Uterus (tissue), 4 donors: Measurements from ENCODE around the gene SOWAHD. TPM values are rescaled to one million over a fixed set of nuclear protein-coding genes. Genes with fewer than 3 reads are reported as not detected.
A peak's percentile ranks its signal among the peaks of the same experiment; 100 is the strongest.

Experiments used
- DNase-seq, 2 donors: peaks; one replicate each; pipeline ENCODE4 v3.0.0-alpha.2; 2019 to 2020
- H3K27ac ChIP-seq, 2 donors: fragments of 200-600 bp; sonication (generic); 1 replicate in 1 of 2; 2 replicates in 1 of 2; pipeline ENCODE4 v1.5.1; 2016 to 2018
- H3K27me3 ChIP-seq, 2 donors: fragments of 200-600 bp; sonication (generic); one replicate each; pipeline ENCODE4 v1.5.1; 2018 to 2019; ENCODE audit warnings: control low read depth in 1 of 2
- H3K36me3 ChIP-seq, 2 donors: fragments of 200-600 bp; sonication (generic); one replicate each; pipeline ENCODE4 v1.5.1; 2019; ENCODE audit warnings: control low read depth in 1 of 2
- H3K4me1 ChIP-seq, 2 donors: fragments of 200-600 bp; sonication (generic); one replicate each; pipeline ENCODE4 v1.5.1; 2018 to 2019; ENCODE audit warnings: control low read depth in 1 of 2
- H3K4me3 ChIP-seq, 2 donors: fragments of 200-600 bp; sonication (generic); 1 replicate in 1 of 2; 2 replicates in 1 of 2; pipeline ENCODE4 v1.5.1; 2018 to 2019; ENCODE audit warnings: mild to moderate bottlenecking in 1 of 2
- H3K9me3 ChIP-seq, 2 donors: fragments of 200-600 bp; sonication (generic); one replicate each; pipeline ENCODE4 v1.5.1; 2019; ENCODE audit warnings: control low read depth in 1 of 2
- POLR2A ChIP-seq, 2 donors: fragments of 450-650 bp; IDR thresholded peaks; one replicate each; pipeline ENCODE4 v1.6.1; 2016; ENCODE audit warnings: antibody characterized with exemption in 2 of 2, mild to moderate bottlenecking in 1 of 2, moderate library complexity in 1 of 2
- intact Hi-C: fragments of 100-400 bp; cut with DNase I; formaldehyde crosslinking; loops from one replicate; pipeline ENCODE4 v1.15.1; 2023; ENCODE audit warnings: low total_unique reads
- total RNA-seq, 4 donors: library from RNA; depleted of rRNA in 3 of 4; stranded (reverse); fragments of >200 nt in 3 of 4; gene quantifications; one replicate each; pipeline versions ENCODE4 v1.1.0 to v1.2.4, GENCODE V29; 2014 to 2023
- TF ChIP-seq, protein P1 (sequence below), 4 experiments: fragments of 200-600 bp in 2 of 4; fragments of 450-650 bp in 2 of 4; sonication (generic) in 2 of 4; IDR thresholded peaks; one replicate each; pipeline ENCODE4 v1.5.1; 2016 to 2019; ENCODE audit warnings: antibody characterized with exemption in 4 of 4, mild to moderate bottlenecking in 2 of 4, moderate library complexity in 1 of 4
- donor health status: DM: yes; HTN: yes; CAD: no.

Gene SOWAHD
- total RNA-seq, 4 donors from 2014 or later, result 0.69 TPM; not detected in 3

DNA sequence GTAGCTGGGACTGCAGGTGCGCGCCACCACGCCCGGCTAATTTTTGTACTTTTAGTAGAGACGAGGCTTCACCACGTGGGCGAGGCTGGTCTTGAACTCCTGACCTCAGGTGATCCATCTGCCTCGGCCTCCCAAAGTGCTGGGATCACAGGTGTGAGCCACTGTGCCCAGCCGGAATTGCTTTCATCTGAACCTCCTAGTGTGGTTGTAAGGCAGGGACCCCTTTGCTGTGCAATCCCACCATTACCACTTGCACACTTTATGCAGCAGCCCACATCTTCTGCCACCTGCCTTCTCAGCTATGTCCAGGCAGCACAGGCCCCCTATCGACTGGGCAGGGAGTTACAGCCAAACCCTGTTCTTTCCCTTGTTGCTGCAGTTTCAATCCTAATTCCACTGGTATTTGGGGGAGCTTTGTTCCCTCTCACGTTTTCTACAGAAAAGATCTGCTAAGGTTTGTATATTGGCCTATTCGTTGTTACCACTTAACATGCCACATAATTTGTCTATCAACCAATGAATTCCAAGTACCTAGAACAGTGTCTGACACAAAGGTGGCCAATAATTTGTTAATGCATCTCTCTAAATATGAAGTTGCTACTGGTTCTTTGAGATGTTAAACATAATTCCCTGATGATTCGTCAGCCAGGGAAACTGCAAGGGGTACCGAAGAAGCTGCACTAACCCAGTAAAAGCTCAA is 26.5 kb downstream of the SOWAHD start:
- intact Hi-C loops, result no loop called here
- Histone ChIP-seq H3K27ac (no peak overlapping the region), H3K36me3 (no peaks in the 10 kb centered on the region), H3K27me3 (no peaks in the 10 kb centered on the region), H3K4me1 (no peaks in the 10 kb centered on the region), H3K4me3 (no peak overlapping the region), H3K9me3 (no peaks in the 10 kb centered on the region)
- DNase-seq, result no peak
- TF ChIP-seq, protein P1, sequence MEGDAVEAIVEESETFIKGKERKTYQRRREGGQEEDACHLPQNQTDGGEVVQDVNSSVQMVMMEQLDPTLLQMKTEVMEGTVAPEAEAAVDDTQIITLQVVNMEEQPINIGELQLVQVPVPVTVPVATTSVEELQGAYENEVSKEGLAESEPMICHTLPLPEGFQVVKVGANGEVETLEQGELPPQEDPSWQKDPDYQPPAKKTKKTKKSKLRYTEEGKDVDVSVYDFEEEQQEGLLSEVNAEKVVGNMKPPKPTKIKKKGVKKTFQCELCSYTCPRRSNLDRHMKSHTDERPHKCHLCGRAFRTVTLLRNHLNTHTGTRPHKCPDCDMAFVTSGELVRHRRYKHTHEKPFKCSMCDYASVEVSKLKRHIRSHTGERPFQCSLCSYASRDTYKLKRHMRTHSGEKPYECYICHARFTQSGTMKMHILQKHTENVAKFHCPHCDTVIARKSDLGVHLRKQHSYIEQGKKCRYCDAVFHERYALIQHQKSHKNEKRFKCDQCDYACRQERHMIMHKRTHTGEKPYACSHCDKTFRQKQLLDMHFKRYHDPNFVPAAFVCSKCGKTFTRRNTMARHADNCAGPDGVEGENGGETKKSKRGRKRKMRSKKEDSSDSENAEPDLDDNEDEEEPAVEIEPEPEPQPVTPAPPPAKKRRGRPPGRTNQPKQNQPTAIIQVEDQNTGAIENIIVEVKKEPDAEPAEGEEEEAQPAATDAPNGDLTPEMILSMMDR (IDR thresholded peaks at IDR 0.05), result no peak
- no peak for TF ChIP-seq POLR2A (IDR thresholded peaks at IDR 0.05)

DNA sequence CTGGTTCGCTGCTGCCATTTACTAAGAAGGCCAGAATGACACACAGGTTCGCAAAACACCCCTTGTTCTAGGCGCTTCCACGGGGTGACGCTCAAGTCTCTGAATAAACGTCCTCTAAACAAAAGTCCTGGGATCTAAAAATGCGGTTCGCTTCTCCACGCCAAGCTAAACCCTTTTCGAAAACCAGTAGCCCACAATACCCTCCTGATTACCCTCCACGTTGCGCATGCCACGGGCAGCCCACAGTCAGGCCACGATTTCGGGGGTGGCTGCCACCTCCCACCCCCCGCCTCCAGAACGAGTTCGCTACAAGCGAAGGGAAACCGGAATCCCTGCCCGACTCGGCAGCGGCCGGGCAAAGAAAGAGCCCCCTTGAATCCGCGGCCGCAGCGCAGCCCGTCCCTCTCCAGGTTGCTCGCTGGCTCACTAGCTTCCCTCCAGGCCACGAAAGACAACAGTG is 32.6 kb downstream of the SOWAHD start:
- Histone ChIP-seq H3K4me1 (no peaks in the 10 kb centered on the region), H3K4me3 (peak overlapping the region; percentile 56 to 58), H3K36me3 (no peaks in the 10 kb centered on the region), H3K9me3 (no peaks in the 10 kb centered on the region), H3K27ac (peak overlapping the region; percentile 95 to 96), H3K27me3 (no peaks in the 10 kb centered on the region)
- TF ChIP-seq POLR2A (IDR thresholded peaks at IDR 0.05), result no peak
- TF ChIP-seq, protein P1 (IDR thresholded peaks at IDR 0.05), result no peak
- intact Hi-C loops, result no loop called here
- peak in 1 of 2 donors; percentile 21 for DNase-seq

DNA sequence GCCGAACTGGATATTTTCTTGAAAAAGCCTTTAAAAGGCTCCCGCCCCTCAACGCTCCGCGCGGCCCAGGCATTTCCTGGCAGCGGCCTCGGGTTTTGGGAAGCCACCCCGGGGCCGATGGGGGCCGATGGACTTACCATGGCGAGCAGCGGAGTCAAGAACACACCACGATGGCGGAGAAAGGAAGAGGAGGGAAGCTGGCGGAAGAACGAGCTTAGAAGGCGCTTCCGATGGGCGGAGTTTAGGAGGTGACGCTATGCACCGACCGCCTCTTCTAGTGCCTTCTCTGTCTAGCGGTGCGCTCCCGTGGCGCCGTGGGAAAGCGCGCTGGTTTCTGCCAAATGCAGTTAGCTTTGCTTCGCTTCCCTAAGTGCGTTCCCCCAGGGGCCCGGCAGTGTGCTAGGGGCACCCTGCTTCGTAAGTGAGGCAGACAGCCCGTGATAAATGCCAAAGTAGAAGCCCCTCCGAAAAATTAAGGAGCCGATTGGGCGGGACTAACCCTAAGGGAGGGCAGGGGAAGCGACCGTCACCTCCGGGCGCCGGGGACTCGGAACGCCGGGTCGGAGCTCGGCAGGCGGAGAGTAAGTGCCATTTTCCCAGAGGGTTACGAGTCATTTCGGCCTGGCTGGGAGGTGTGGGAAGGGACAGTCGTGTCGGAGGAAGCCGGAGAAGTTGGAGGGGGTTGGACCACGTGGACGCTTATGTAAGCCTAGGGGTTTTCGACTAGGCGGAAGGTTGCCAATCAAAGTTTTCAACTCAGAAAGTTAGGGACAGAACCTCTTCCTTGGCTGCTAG is 33.2 kb downstream of the SOWAHD start, which contains the start of gene RPL39:
Gene RPL39 (minus strand): TSS at position 194 of the 795 bp plus-strand sequence. CDS start 54 bp downstream, at position 140.
- Histone ChIP-seq H3K36me3 (no peaks in the 10 kb centered on the region), H3K27me3 (no peaks in the 10 kb centered on the region), H3K27ac (peak within 1 kb of the TSS; percentile 95 to 96), H3K9me3 (no peaks in the 10 kb centered on the region), H3K4me3 (peak within 1 kb of the TSS; percentile 56 to 58), H3K4me1 (no peaks in the 10 kb centered on the region)
- peak; percentile 82 to 83 for DNase-seq
- peak; percentile 2 to 59 for TF ChIP-seq POLR2A (IDR thresholded peaks at IDR 0.05)
- TF ChIP-seq, protein P1 (IDR thresholded peaks at IDR 0.05), result no peak
- intact Hi-C loops, result no loop called here

DNA sequence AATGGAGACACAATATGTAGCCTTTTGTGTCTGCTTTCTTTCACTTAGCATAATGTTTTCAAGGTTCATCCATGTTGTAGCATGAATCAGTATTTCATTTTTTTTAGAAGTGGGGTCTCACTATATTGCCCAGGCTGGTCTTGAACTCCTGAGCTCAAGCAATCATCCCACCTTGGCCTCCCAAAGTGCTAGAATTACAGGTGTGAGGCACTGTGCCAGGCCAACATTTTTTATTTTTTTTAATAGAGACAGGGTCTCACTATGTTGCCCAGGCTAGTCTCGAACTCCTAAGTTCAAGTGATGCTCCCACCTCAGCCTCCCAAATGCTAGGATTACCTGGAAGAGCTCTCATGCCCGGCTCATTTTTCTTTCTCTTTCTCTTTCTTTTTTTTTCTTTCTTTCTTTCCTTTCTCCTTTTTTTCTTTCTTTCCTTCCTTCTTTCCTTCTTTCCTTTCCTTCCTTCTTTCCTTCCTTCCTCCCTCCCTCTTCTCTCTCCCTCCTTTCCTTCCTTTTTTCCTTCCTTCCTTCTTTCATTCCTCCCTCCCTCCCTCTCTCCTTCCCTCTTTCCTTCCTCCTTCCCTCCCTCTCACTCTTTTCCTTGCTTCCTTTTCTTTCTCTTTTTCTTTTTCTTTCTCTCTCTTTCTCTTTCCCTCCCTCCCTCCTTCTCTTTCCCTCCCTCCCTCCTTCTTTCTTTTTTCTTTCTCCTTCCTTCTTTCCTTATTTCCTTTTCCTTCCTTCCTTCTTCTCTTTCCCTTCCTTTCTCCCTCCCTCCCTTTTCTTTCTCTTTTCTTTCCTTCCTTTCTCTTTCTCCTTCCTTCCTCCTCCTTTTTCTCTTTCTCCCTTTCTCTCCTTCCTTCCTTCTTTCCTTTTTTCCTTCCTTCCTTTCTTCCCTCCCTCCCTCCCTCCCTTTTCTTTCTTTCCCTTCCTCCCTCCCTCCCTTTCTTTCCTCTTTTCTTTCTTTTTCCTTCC is 43.1 kb downstream of the SOWAHD start:
- TF ChIP-seq POLR2A (IDR thresholded peaks at IDR 0.05), result no peak
- TF ChIP-seq, protein P1 (IDR thresholded peaks at IDR 0.05), result no peak
- no peaks in the 10 kb centered on the region for H3K4me1 ChIP-seq

More for the DNA sequence above, 43.1 kb downstream of the SOWAHD start:
- Histone ChIP-seq H3K27ac (no peak overlapping the region), H3K4me3 (no peak overlapping the region), H3K36me3 (no peaks in the 10 kb centered on the region), H3K9me3 (no peaks in the 10 kb centered on the region), H3K27me3 (no peaks in the 10 kb centered on the region)
- DNase-seq, result no peak
- intact Hi-C loops, result no loop called here
